ENCODE data around the gene BCL2L11.

Gene BCL2L11

GRCh38 chr2:111133603-111134002 is 12.9 kb downstream of the BCL2L11 start:
- Histone ChIP-seq H3K27ac (ENCODE audit: low read depth, low read length) (no peak overlapping the region), H3K4me3 (ENCODE audit: low read depth, low read length) (no peak overlapping the region), H3K36me3 (ENCODE audit: control insufficient read depth, insufficient read depth, low read length) (peaks cover 72% of the 10 kb centered on the region), H3K4me1 (ENCODE audit: control insufficient read depth, insufficient read depth, low read length) (peaks cover 5% of the 10 kb centered on the region), H3K9me3 (ENCODE audit: control insufficient read depth, insufficient read depth, low read length) (no peaks in the 10 kb centered on the region), H3K9ac (ENCODE audit: low read depth, low read length) (no peak overlapping the region), H3K27me3 (ENCODE audit: control insufficient read depth, insufficient read depth, low read length) (no peaks in the 10 kb centered on the region)

GRCh38 chr2:111134055-111134454 is 13.3 kb downstream of the BCL2L11 start:
- no peak overlapping the region for H3K4me3 ChIP-seq (ENCODE audit: low read depth, low read length)
- H3K27me3 ChIP-seq (ENCODE audit: control insufficient read depth, insufficient read depth, low read length): no peaks in the 10 kb centered on the region
- H3K9me3 ChIP-seq (ENCODE audit: control insufficient read depth, insufficient read depth, low read length): no peaks in the 10 kb centered on the region
- peaks cover 72% of the 10 kb centered on the region for H3K36me3 ChIP-seq (ENCODE audit: control insufficient read depth, insufficient read depth, low read length)
- peaks cover 5% of the 10 kb centered on the region for H3K4me1 ChIP-seq (ENCODE audit: control insufficient read depth, insufficient read depth, low read length)
- H3K9ac ChIP-seq (ENCODE audit: low read depth, low read length): no peak overlapping the region
- no peak overlapping the region for H3K27ac ChIP-seq (ENCODE audit: low read depth, low read length)

- H3K4me3 ChIP-seq (ENCODE audit: low read depth, low read length): no peak overlapping the region
- no peaks in the 10 kb centered on the region for H3K9me3 ChIP-seq (ENCODE audit: control insufficient read depth, insufficient read depth, low read length)
- H3K4me1 ChIP-seq (ENCODE audit: control insufficient read depth, insufficient read depth, low read length): peaks cover 5% of the 10 kb centered on the region
- H3K27ac ChIP-seq (ENCODE audit: low read depth, low read length): no peak overlapping the region
- H3K27me3 ChIP-seq (ENCODE audit: control insufficient read depth, insufficient read depth, low read length): no peaks in the 10 kb centered on the region
- peaks cover 74% of the 10 kb centered on the region for H3K36me3 ChIP-seq (ENCODE audit: control insufficient read depth, insufficient read depth, low read length)
- H3K9ac ChIP-seq (ENCODE audit: low read depth, low read length): no peak overlapping the region
Observed at GRCh38 chr2:111135237-111135909, 14.7 kb downstream of the BCL2L11 start.

- no peak overlapping the region for H3K27ac ChIP-seq (ENCODE audit: low read depth, low read length)
- peaks cover 5% of the 10 kb centered on the region for H3K4me1 ChIP-seq (ENCODE audit: control insufficient read depth, insufficient read depth, low read length)
- H3K36me3 ChIP-seq (ENCODE audit: control insufficient read depth, insufficient read depth, low read length): peaks cover 75% of the 10 kb centered on the region
- no peaks in the 10 kb centered on the region for H3K27me3 ChIP-seq (ENCODE audit: control insufficient read depth, insufficient read depth, low read length)
- H3K9ac ChIP-seq (ENCODE audit: low read depth, low read length): no peak overlapping the region
- H3K9me3 ChIP-seq (ENCODE audit: control insufficient read depth, insufficient read depth, low read length): no peaks in the 10 kb centered on the region
- no peak overlapping the region for H3K4me3 ChIP-seq (ENCODE audit: low read depth, low read length)
Observed at GRCh38 chr2:111135910-111136297, 15.2 kb downstream of the BCL2L11 start.

GRCh38 chr2:111138839-111139238 is 18.1 kb downstream of the BCL2L11 start:
- H3K4me1 ChIP-seq (ENCODE audit: control insufficient read depth, insufficient read depth, low read length): peaks cover 5% of the 10 kb centered on the region
- no peaks in the 10 kb centered on the region for H3K27me3 ChIP-seq (ENCODE audit: control insufficient read depth, insufficient read depth, low read length)
- no peak overlapping the region for H3K9ac ChIP-seq (ENCODE audit: low read depth, low read length)
- H3K27ac ChIP-seq (ENCODE audit: low read depth, low read length): no peak overlapping the region
- H3K4me3 ChIP-seq (ENCODE audit: low read depth, low read length): no peak overlapping the region
- peaks cover 78% of the 10 kb centered on the region for H3K36me3 ChIP-seq (ENCODE audit: control insufficient read depth, insufficient read depth, low read length)
- H3K9me3 ChIP-seq (ENCODE audit: control insufficient read depth, insufficient read depth, low read length): no peaks in the 10 kb centered on the region

- Histone ChIP-seq H3K4me3 (ENCODE audit: low read depth, low read length) (no peak overlapping the region), H3K27ac (ENCODE audit: low read depth, low read length) (no peak overlapping the region), H3K4me1 (ENCODE audit: control insufficient read depth, insufficient read depth, low read length) (peaks cover 5% of the 10 kb centered on the region), H3K36me3 (ENCODE audit: control insufficient read depth, insufficient read depth, low read length) (peaks cover 74% of the 10 kb centered on the region), H3K9me3 (ENCODE audit: control insufficient read depth, insufficient read depth, low read length) (no peaks in the 10 kb centered on the region), H3K27me3 (ENCODE audit: control insufficient read depth, insufficient read depth, low read length) (no peaks in the 10 kb centered on the region), H3K9ac (ENCODE audit: low read depth, low read length) (no peak overlapping the region)
Observed at GRCh38 chr2:111139637-111140317, 19.1 kb downstream of the BCL2L11 start.

GRCh38 chr2:111140815-111141214 is 20.1 kb downstream of the BCL2L11 start:
- Histone ChIP-seq H3K36me3 (ENCODE audit: control insufficient read depth, insufficient read depth, low read length) (peaks cover 70% of the 10 kb centered on the region), H3K27me3 (ENCODE audit: control insufficient read depth, insufficient read depth, low read length) (no peaks in the 10 kb centered on the region), H3K9me3 (ENCODE audit: control insufficient read depth, insufficient read depth, low read length) (no peaks in the 10 kb centered on the region), H3K4me3 (ENCODE audit: low read depth, low read length) (no peak overlapping the region), H3K27ac (ENCODE audit: low read depth, low read length) (no peak overlapping the region), H3K4me1 (ENCODE audit: control insufficient read depth, insufficient read depth, low read length) (no peaks in the 10 kb centered on the region; the same call in 1 of the 2 replicates), H3K9ac (ENCODE audit: low read depth, low read length) (no peak overlapping the region)

- Histone ChIP-seq H3K9me3 (ENCODE audit: control insufficient read depth, insufficient read depth, low read length) (no peaks in the 10 kb centered on the region), H3K4me3 (ENCODE audit: low read depth, low read length) (no peak overlapping the region), H3K9ac (ENCODE audit: low read depth, low read length) (no peak overlapping the region), H3K27me3 (ENCODE audit: control insufficient read depth, insufficient read depth, low read length) (no peaks in the 10 kb centered on the region), H3K36me3 (ENCODE audit: control insufficient read depth, insufficient read depth, low read length) (peaks cover 58% of the 10 kb centered on the region), H3K4me1 (ENCODE audit: control insufficient read depth, insufficient read depth, low read length) (peaks cover 5% of the 10 kb centered on the region; the same call in 1 of the 2 replicates), H3K27ac (ENCODE audit: low read depth, low read length) (no peak overlapping the region)
Observed at GRCh38 chr2:111142101-111142500, 21.4 kb downstream of the BCL2L11 start.

GRCh38 chr2:111143107-111143842 is 22.6 kb downstream of the BCL2L11 start:
- Histone ChIP-seq H3K27me3 (ENCODE audit: control insufficient read depth, insufficient read depth, low read length) (no peaks in the 10 kb centered on the region), H3K4me1 (ENCODE audit: control insufficient read depth, insufficient read depth, low read length) (peaks cover 5% of the 10 kb centered on the region; the same call in 1 of the 2 replicates), H3K36me3 (ENCODE audit: control insufficient read depth, insufficient read depth, low read length) (peaks cover 58% of the 10 kb centered on the region), H3K27ac (ENCODE audit: low read depth, low read length) (no peak overlapping the region), H3K4me3 (ENCODE audit: low read depth, low read length) (no peak overlapping the region), H3K9ac (ENCODE audit: low read depth, low read length) (no peak overlapping the region), H3K9me3 (ENCODE audit: control insufficient read depth, insufficient read depth, low read length) (no peaks in the 10 kb centered on the region)

GRCh38 chr2:111143843-111144198 is 23.1 kb downstream of the BCL2L11 start:
- Histone ChIP-seq H3K9ac (ENCODE audit: low read depth, low read length) (no peak overlapping the region), H3K36me3 (ENCODE audit: control insufficient read depth, insufficient read depth, low read length) (peaks cover 60% of the 10 kb centered on the region), H3K27ac (ENCODE audit: low read depth, low read length) (no peak overlapping the region), H3K4me1 (ENCODE audit: control insufficient read depth, insufficient read depth, low read length) (peaks cover 5% of the 10 kb centered on the region; the same call in 1 of the 2 replicates), H3K4me3 (ENCODE audit: low read depth, low read length) (no peak overlapping the region), H3K27me3 (ENCODE audit: control insufficient read depth, insufficient read depth, low read length) (no peaks in the 10 kb centered on the region), H3K9me3 (ENCODE audit: control insufficient read depth, insufficient read depth, low read length) (no peaks in the 10 kb centered on the region)

Measured in HUES48 (cell line).